Upper lobe of left lung (tissue), 6 donors: ENCODE data around the gene NUDT13. TPM values are rescaled to one million over a fixed set of nuclear protein-coding genes. Genes with fewer than 3 reads are reported as not detected.
A peak's percentile ranks its signal among the peaks of the same experiment; 100 is the strongest.

ENCODE experiments used
- ATAC-seq, 2 donors: fragments of 200-7000 bp; cut with Tn5 transposase; one replicate each; pipeline ENCODE4 v1.9.1; 2022; ENCODE audit warnings: mild to moderate bottlenecking in 2 of 2, moderate library complexity in 2 of 2; ENCODE audit not compliant: low FRiP score in 2 of 2
- DNase-seq, 2 donors: peaks; one replicate each; pipeline ENCODE4 v3.0.0-alpha.2; 2019 to 2020
- H3K27ac ChIP-seq, 4 donors: fragments of 200-600 bp; sonication (generic); one replicate each; pipeline ENCODE4 v1.5.1; 2016 to 2019
- H3K27me3 ChIP-seq, 4 donors: fragments of 200-600 bp; sonication (generic); one replicate each; pipeline ENCODE4 v1.5.1; 2017 to 2019
- H3K36me3 ChIP-seq, 4 donors: fragments of 200-600 bp; sonication (generic); one replicate each; pipeline ENCODE4 v1.5.1; 2016 to 2019
- H3K4me1 ChIP-seq, 4 donors: fragments of 200-600 bp; sonication (generic); one replicate each; pipeline ENCODE4 v1.5.1; 2018 to 2019
- H3K4me3 ChIP-seq, 4 donors: fragments of 200-600 bp; sonication (generic); one replicate each; pipeline ENCODE4 v1.5.1; 2017 to 2019; ENCODE audit warnings: mild to moderate bottlenecking in 2 of 4, moderate library complexity in 1 of 4
- H3K9me3 ChIP-seq, 4 donors: fragments of 200-600 bp; sonication (generic); one replicate each; pipeline ENCODE4 v1.5.1; 2018 to 2019
- EP300 ChIP-seq, 4 donors: sonication (generic); formaldehyde crosslinking; IDR thresholded peaks; one replicate each; pipeline ENCODE4 v1.5.1; 2017; ENCODE audit warnings: antibody characterized with exemption in 4 of 4, control low read depth in 2 of 4
- POLR2A ChIP-seq, 4 donors: fragments of 450-650 bp; IDR thresholded peaks; one replicate each; pipeline ENCODE4 v1.5.1; 2016 to 2017; ENCODE audit warnings: antibody characterized with exemption in 4 of 4, mild to moderate bottlenecking in 2 of 4
- POLR2AphosphoS5 ChIP-seq, 2 donors: sonication (generic); formaldehyde crosslinking; IDR thresholded peaks; one replicate each; pipeline ENCODE4 v1.5.1; 2017; ENCODE audit warnings: antibody characterized with exemption in 2 of 2
- WGBS, 2 donors: methylation state at CpG; one replicate each; pipeline ENCODE4 v1.1.5; 2017 to 2018; 5-methylcytosine and 5-hydroxymethylcytosine counted together
- total RNA-seq, 6 donors: library from RNA; depleted of rRNA in 4 of 6; stranded (reverse); fragments of >200 nt in 4 of 6; gene quantifications; one replicate each; pipeline versions ENCODE4 v1.1.0 to v1.2.1, GENCODE V29; 2016 to 2021
- TF ChIP-seq, protein P1 (sequence below), 6 experiments: fragments of 450-650 bp in 4 of 6; fragments of 200-600 bp in 2 of 6; sonication (generic) in 2 of 6; IDR thresholded peaks; one replicate each; pipeline ENCODE4 v1.5.1; 2016 to 2019; ENCODE audit warnings: antibody characterized with exemption in 6 of 6
- donor health status: DM: no; HTN: no; CAD: no; lungs with moderate emphysema.
- donor health status: DM: no; HTN: yes; CAD: no; lungs with severe emphysema.

The NUDT13 gene
- total RNA-seq: 1 to 10 TPM; 1.0 to 4.6 (median 2.7) TPM

GRCh38 chr10:73110345-73110849 lies at the start of gene NUDT13:
Gene NUDT13 (plus strand): TSS chr10:73110455. CDS start chr10:73114366, 3,911 bp downstream.
- Histone ChIP-seq H3K27ac (peak within 1 kb of the TSS; percentile 71 to 92 (median 83)), H3K36me3 (no peaks in the 10 kb centered on the region), H3K27me3 (no peaks in the 10 kb centered on the region), H3K9me3 (no peaks in the 10 kb centered on the region), H3K4me3 (peak within 1 kb of the TSS; percentile 49 to 50 (median 49)), H3K4me1 (peaks cover 0 to 8% (median 3%) of the 10 kb centered on the region in 4 donors)
- TF ChIP-seq, protein P1, sequence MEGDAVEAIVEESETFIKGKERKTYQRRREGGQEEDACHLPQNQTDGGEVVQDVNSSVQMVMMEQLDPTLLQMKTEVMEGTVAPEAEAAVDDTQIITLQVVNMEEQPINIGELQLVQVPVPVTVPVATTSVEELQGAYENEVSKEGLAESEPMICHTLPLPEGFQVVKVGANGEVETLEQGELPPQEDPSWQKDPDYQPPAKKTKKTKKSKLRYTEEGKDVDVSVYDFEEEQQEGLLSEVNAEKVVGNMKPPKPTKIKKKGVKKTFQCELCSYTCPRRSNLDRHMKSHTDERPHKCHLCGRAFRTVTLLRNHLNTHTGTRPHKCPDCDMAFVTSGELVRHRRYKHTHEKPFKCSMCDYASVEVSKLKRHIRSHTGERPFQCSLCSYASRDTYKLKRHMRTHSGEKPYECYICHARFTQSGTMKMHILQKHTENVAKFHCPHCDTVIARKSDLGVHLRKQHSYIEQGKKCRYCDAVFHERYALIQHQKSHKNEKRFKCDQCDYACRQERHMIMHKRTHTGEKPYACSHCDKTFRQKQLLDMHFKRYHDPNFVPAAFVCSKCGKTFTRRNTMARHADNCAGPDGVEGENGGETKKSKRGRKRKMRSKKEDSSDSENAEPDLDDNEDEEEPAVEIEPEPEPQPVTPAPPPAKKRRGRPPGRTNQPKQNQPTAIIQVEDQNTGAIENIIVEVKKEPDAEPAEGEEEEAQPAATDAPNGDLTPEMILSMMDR (IDR thresholded peaks at IDR 0.05): no peak
- TF ChIP-seq EP300 (IDR thresholded peaks at IDR 0.05): no peak
- TF ChIP-seq POLR2A (IDR thresholded peaks at IDR 0.05): peak in 1 of 4 donors; percentile 55
- TF ChIP-seq POLR2AphosphoS5 (IDR thresholded peaks at IDR 0.05): peak; percentile 66 to 85
- ATAC-seq (peak; percentile 96 to 98), DNase-seq (peak in 1 of 2 donors; percentile 83)
- 0 to 2% methylated on average over 5 of the region's 5 CpGs for WGBS, 2 donors

- Histone ChIP-seq H3K4me1 (peaks cover 0 to 4% (median 0%) of the 10 kb centered on the region in 4 donors), H3K4me3 (no peak overlapping the region), H3K36me3 (peaks cover 0 to 23% (median 4%) of the 10 kb centered on the region in 4 donors), H3K27ac (no peak overlapping the region), H3K9me3 (no peaks in the 10 kb centered on the region), H3K27me3 (no peaks in the 10 kb centered on the region)
- no peak for DNase-seq
- WGBS, 2 donors: 41 to 43% methylated on average over 5 of the region's 5 CpGs
- no peak for TF ChIP-seq POLR2AphosphoS5 (IDR thresholded peaks at IDR 0.05)
- TF ChIP-seq, protein P1 (IDR thresholded peaks at IDR 0.05): peak in 4 of 6 experiments; percentile 27 to 38 (median 30)
- ATAC-seq: peak in 1 of 2 donors; percentile 34
These were observed 49.3 kb upstream of the NUDT13 start for GRCh38 chr10:73060738-73061635.

DNA sequence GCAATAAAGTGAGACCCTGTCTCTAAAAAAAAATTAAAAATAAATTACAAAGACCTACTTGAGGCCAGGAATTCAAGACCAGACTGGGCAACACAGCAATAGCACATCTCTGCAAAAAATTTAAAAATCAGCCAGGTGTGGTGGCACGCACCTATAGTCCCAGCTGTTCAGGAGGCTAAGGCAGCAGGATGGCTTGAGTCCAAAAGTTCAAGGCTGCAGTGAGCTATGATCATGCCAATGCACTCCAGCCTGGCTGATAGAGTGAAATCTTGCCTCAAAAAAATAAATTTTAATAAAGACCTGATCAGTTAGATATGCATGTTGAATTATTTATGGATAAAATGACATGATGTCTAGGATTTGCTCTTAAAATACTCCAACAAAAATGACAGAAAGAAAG lies 48.5 kb upstream of the NUDT13 start:
- peaks cover 0 to 27% (median 7%) of the 10 kb centered on the region in 4 donors for H3K36me3 ChIP-seq

DNA sequence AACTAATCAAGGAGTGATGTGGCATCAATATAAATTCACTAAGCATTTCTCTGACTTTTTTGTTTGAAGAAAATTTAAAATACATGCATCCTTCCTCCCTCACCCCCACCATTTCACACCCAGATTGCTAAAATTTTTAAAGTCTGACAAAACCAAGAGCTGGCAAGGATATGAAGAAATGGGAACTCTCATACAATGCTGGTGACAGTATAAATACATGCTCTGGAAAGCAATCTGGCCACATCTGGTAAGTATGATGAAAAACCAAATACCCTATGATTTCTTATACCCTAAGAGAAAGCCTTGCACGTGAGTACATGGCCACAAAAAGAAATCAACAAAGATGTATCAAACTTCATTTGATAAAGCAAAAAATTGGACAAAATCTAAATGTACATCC lies 44.8 kb upstream of the NUDT13 start:
- TF ChIP-seq, protein P1 (IDR thresholded peaks at IDR 0.05): no peak
- TF ChIP-seq POLR2AphosphoS5 (IDR thresholded peaks at IDR 0.05) (no peak), EP300 (IDR thresholded peaks at IDR 0.05) (no peak), POLR2A (IDR thresholded peaks at IDR 0.05) (no peak)
- Histone ChIP-seq H3K9me3 (no peaks in the 10 kb centered on the region), H3K27me3 (no peaks in the 10 kb centered on the region), H3K4me1 (peaks cover 0 to 4% (median 0%) of the 10 kb centered on the region in 4 donors), H3K36me3 (peaks cover 0 to 38% (median 13%) of the 10 kb centered on the region in 4 donors), H3K4me3 (no peak overlapping the region), H3K27ac (no peak overlapping the region)
- ATAC-seq (no peak), DNase-seq (no peak)
- WGBS, 2 donors: 74 to 91% methylated on average over 1 of the region's 1 CpG

More for the DNA sequence above, 48.5 kb upstream of the NUDT13 start:
- Histone ChIP-seq H3K27ac (no peak overlapping the region), H3K4me3 (no peak overlapping the region), H3K9me3 (no peaks in the 10 kb centered on the region), H3K27me3 (no peaks in the 10 kb centered on the region), H3K4me1 (peaks cover 0 to 4% (median 0%) of the 10 kb centered on the region in 4 donors)
- TF ChIP-seq POLR2A (IDR thresholded peaks at IDR 0.05) (no peak), EP300 (IDR thresholded peaks at IDR 0.05) (no peak), POLR2AphosphoS5 (IDR thresholded peaks at IDR 0.05) (no peak)
- TF ChIP-seq, protein P1 (IDR thresholded peaks at IDR 0.05): no peak
- no peak for DNase-seq
- no peak for ATAC-seq
- 85 to 100% methylated on average over 1 of the region's 1 CpG for WGBS, 2 donors
